HT-29 (cell line): ENCODE data around the gene TCN2. TPM values are rescaled to one million over a fixed set of nuclear protein-coding genes. Genes with fewer than 3 reads are reported as not detected.

Experiments
- total RNA-seq: library from RNA; depleted of rRNA; stranded (reverse); fragments of >200 nt; shearing (Covaris generic); gene quantifications from 2 replicates; pipeline ENCODE4 v1.2.3, GENCODE V29; 2014; rRNA removed

TCN2 gene
- total RNA-seq, 1 experiment from 2014 or later = 19.0 TPM

Other genes with a start within 250 kb of the TCN2 start
- gene RNF215, start 219.8 kb upstream of the TCN2 start, total RNA-seq = 4.8 and 9.5 TPM in 2 replicates
- gene SEC14L2, start 210.2 kb upstream of the TCN2 start, total RNA-seq = 2.2 and 3.0 TPM in 2 replicates
- 43.7 and 46.8 TPM in 2 replicates for gene MTFP1, start 181.4 kb upstream of the TCN2 start, total RNA-seq
- gene SEC14L3, start 135.2 kb upstream of the TCN2 start, total RNA-seq = not detected in 2 replicates
- gene SEC14L4, start 101.5 kb upstream of the TCN2 start, total RNA-seq = 0.23 and 0.46 TPM in 2 replicates
- not detected in 2 replicates for gene SEC14L6, start 60.4 kb upstream of the TCN2 start, total RNA-seq
- gene GAL3ST1, start 32.5 kb upstream of the TCN2 start, total RNA-seq = 7.8 and 8.1 TPM in 2 replicates
- 73.9 and 74.0 TPM in 2 replicates for gene PES1, start 15.3 kb upstream of the TCN2 start, total RNA-seq
- gene SLC35E4, start 28.6 kb downstream of the TCN2 start, total RNA-seq = 14.2 and 22.1 TPM in 2 replicates
- 8.3 and 8.5 TPM in 2 replicates for gene DUSP18, start 60.7 kb downstream of the TCN2 start, total RNA-seq
- 4.1 and 8.2 TPM in 2 replicates for gene OSBP2, start 87.7 kb downstream of the TCN2 start, total RNA-seq